WTC11 (cell line): Measurements from ENCODE around the gene SHLD1.

Experiments
- CBFB ChIP-seq: sonication (generic); formaldehyde crosslinking; IDR thresholded peaks from 2 replicates; pipeline ENCODE4 v1.8.1; 2022; ENCODE audit warnings: mild to moderate bottlenecking, low read depth, missing genetic modification reagents
- CTCF ChIP-seq: fragments of 200-600 bp; IDR thresholded peaks from 2 replicates; pipeline ENCODE4 v1.8.0; 2022; ENCODE audit warnings: antibody characterized with exemption
- ETV6 ChIP-seq: sonication (generic); formaldehyde crosslinking; IDR thresholded peaks from 2 replicates; pipeline ENCODE4 v1.8.1; 2022; ENCODE audit warnings: mild to moderate bottlenecking, missing genetic modification reagents
- FOXP1 ChIP-seq: sonication (generic); formaldehyde crosslinking; IDR thresholded peaks from 2 replicates; pipeline ENCODE4 v1.8.0; 2022; ENCODE audit warnings: missing genetic modification reagents, mild to moderate bottlenecking, moderate library complexity, borderline replicate concordance
- OVOL2 ChIP-seq: fragments of 250-450 bp; sonication (Bioruptor Pico); IDR thresholded peaks from 2 replicates; pipeline ENCODE4 v1.9.0; 2021; ENCODE audit warnings: mild to moderate bottlenecking, borderline replicate concordance
- TF ChIP-seq, protein P1 (sequence below): sonication (generic); formaldehyde crosslinking; IDR thresholded peaks from 2 replicates; pipeline ENCODE4 v1.8.1; 2022; ENCODE audit warnings: low read depth, missing genetic modification reagents, borderline replicate concordance
- TF ChIP-seq, protein P2 (sequence below): sonication (generic); formaldehyde crosslinking; conservative IDR thresholded peaks from 2 replicates; pipeline ENCODE4 v1.8.1; 2022; ENCODE audit warnings: mild to moderate bottlenecking, missing genetic modification reagents

GRCh38 chr20:5888041-5888440 lies 137.8 kb downstream of the SHLD1 start:
- no peak for TF ChIP-seq CTCF
- TF ChIP-seq OVOL2 (CRISPR knock-in tag) = no peak
- TF ChIP-seq CBFB (CRISPR knock-in tag) = no peak
- no peak for TF ChIP-seq FOXP1 (CRISPR knock-in tag)
- TF ChIP-seq, protein P1, sequence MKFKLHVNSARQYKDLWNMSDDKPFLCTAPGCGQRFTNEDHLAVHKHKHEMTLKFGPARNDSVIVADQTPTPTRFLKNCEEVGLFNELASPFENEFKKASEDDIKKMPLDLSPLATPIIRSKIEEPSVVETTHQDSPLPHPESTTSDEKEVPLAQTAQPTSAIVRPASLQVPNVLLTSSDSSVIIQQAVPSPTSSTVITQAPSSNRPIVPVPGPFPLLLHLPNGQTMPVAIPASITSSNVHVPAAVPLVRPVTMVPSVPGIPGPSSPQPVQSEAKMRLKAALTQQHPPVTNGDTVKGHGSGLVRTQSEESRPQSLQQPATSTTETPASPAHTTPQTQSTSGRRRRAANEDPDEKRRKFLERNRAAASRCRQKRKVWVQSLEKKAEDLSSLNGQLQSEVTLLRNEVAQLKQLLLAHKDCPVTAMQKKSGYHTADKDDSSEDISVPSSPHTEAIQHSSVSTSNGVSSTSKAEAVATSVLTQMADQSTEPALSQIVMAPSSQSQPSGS (CRISPR knock-in tag) = no peak
- TF ChIP-seq, protein P2, sequence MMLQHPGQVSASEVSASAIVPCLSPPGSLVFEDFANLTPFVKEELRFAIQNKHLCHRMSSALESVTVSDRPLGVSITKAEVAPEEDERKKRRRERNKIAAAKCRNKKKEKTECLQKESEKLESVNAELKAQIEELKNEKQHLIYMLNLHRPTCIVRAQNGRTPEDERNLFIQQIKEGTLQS (CRISPR knock-in tag) = no peak
- TF ChIP-seq ETV6 (CRISPR knock-in tag) = no peak
